Activated T-helper 17 cell treated with anti-CD3 and anti-CD28 coated beads, Interleukin-2, amount 50 U/mL, for 72 hours (primary cell): Measurements from ENCODE around the gene DNAJB1. TPM values are rescaled to one million over a fixed set of nuclear protein-coding genes. Genes with fewer than 3 reads are reported as not detected.
A peak's percentile ranks its signal among the peaks of the same experiment; 100 is the strongest.
"Not testable (repeated sequence)": the region's sequence is repeated elsewhere in the genome, so short reads cannot be mapped to it uniquely, and the experiment has no call there.

Experiments used
- ATAC-seq: fragments of 150-1000 bp; cut with Tn5 transposase; replicated peaks from 2 replicates; pipeline ENCODE4 v1.10.0; 2021; ENCODE audit warnings: mild to moderate bottlenecking, moderate library complexity
- H3K27ac Mint-ChIP-seq: one replicate; pipeline ENCODE4 v1.8.0; 2022; ENCODE audit warnings: mixed read lengths
- H3K27me3 Mint-ChIP-seq: one replicate; pipeline ENCODE4 v1.8.0; 2022; ENCODE audit warnings: mixed read lengths
- H3K36me3 Mint-ChIP-seq: one replicate; pipeline ENCODE4 v1.8.0; 2022; ENCODE audit warnings: low read depth, mild to moderate bottlenecking, mixed read lengths
- H3K4me1 Mint-ChIP-seq: one replicate; pipeline ENCODE4 v1.8.0; 2022; ENCODE audit warnings: mixed read lengths
- H3K4me3 Mint-ChIP-seq: one replicate; pipeline ENCODE4 v1.8.0; 2022; ENCODE audit warnings: mild to moderate bottlenecking, mixed read lengths
- H3K9me3 Mint-ChIP-seq: one replicate; pipeline ENCODE4 v1.8.0; 2022; ENCODE audit warnings: mixed read lengths
- total RNA-seq, 2 donors: library from RNA; stranded (reverse); gene quantifications; one replicate each; pipeline ENCODE4 v1.2.3, GENCODE V29; 2022

DNAJB1 gene
- total RNA-seq, 2 donors from 2014 or later, result 79.4 to 140 TPM

GRCh38 chr19:14517446-14517839 is 754 bp downstream of the DNAJB1 start:
- H3K4me1 Mint-ChIP-seq, result peaks cover 46% of the 10 kb centered on the region
- H3K27me3 Mint-ChIP-seq, result no peaks in the 10 kb centered on the region
- H3K27ac Mint-ChIP-seq, result peak overlapping the region; percentile 92
- H3K4me3 Mint-ChIP-seq, result peak overlapping the region; percentile 99
- ATAC-seq, result no peak
- peaks cover 56% of the 10 kb centered on the region for H3K36me3 Mint-ChIP-seq
- H3K9me3 Mint-ChIP-seq, result no peaks in the 10 kb centered on the region

GRCh38 chr19:14516746-14517438 is 1.3 kb downstream of the DNAJB1 start:
- H3K27ac Mint-ChIP-seq, result peak overlapping the region; percentile 92
- H3K4me3 Mint-ChIP-seq, result peak overlapping the region; percentile 99
- no peaks in the 10 kb centered on the region for H3K9me3 Mint-ChIP-seq
- H3K27me3 Mint-ChIP-seq, result no peaks in the 10 kb centered on the region
- peaks cover 41% of the 10 kb centered on the region for H3K4me1 Mint-ChIP-seq
- H3K36me3 Mint-ChIP-seq, result peaks cover 56% of the 10 kb centered on the region
- no peak for ATAC-seq

- no peak for ATAC-seq
- Mint-ChIP-seq H3K4me3 (peak overlapping the region; percentile 99), H3K27ac (peak overlapping the region; percentile 92), H3K4me1 (peaks cover 40% of the 10 kb centered on the region), H3K27me3 (no peaks in the 10 kb centered on the region), H3K36me3 (peaks cover 56% of the 10 kb centered on the region), H3K9me3 (no peaks in the 10 kb centered on the region)
Observed at GRCh38 chr19:14516048-14516534, 2.1 kb downstream of the DNAJB1 start.

GRCh38 chr19:14515501-14516047 is 2.6 kb downstream of the DNAJB1 start:
- Mint-ChIP-seq H3K27me3 (no peaks in the 10 kb centered on the region), H3K4me1 (peaks cover 43% of the 10 kb centered on the region), H3K9me3 (no peaks in the 10 kb centered on the region), H3K4me3 (peak overlapping the region; percentile 99), H3K27ac (peak overlapping the region; percentile 92), H3K36me3 (peaks cover 56% of the 10 kb centered on the region)
- ATAC-seq, result no peak

GRCh38 chr19:14514215-14514863 is 3.9 kb downstream of the DNAJB1 start:
- Mint-ChIP-seq H3K36me3 (peaks cover 56% of the 10 kb centered on the region), H3K27ac (peak overlapping the region; percentile 92), H3K9me3 (no peaks in the 10 kb centered on the region), H3K27me3 (no peaks in the 10 kb centered on the region), H3K4me1 (peaks cover 37% of the 10 kb centered on the region), H3K4me3 (peak overlapping the region; percentile 99)
- ATAC-seq, result no peak

GRCh38 chr19:14512406-14512961 is 5.7 kb downstream of the DNAJB1 start:
- Mint-ChIP-seq H3K4me3 (no peak overlapping the region), H3K9me3 (no peaks in the 10 kb centered on the region), H3K4me1 (peaks cover 35% of the 10 kb centered on the region), H3K36me3 (peaks cover 45% of the 10 kb centered on the region), H3K27me3 (no peaks in the 10 kb centered on the region), H3K27ac (no peak overlapping the region)
- ATAC-seq, result no peak

GRCh38 chr19:14511229-14511593 is 7.0 kb downstream of the DNAJB1 start:
- Mint-ChIP-seq H3K4me1 (peaks cover 30% of the 10 kb centered on the region), H3K36me3 (peaks cover 32% of the 10 kb centered on the region), H3K27me3 (no peaks in the 10 kb centered on the region), H3K27ac (peak overlapping the region; percentile 66), H3K9me3 (no peaks in the 10 kb centered on the region), H3K4me3 (peak overlapping the region; percentile 44)
- ATAC-seq, result no peak

- peak overlapping the region; percentile 66 for H3K27ac Mint-ChIP-seq
- H3K9me3 Mint-ChIP-seq, result no peaks in the 10 kb centered on the region
- H3K4me1 Mint-ChIP-seq, result peaks cover 28% of the 10 kb centered on the region
- peaks cover 26% of the 10 kb centered on the region for H3K36me3 Mint-ChIP-seq
- peak overlapping the region; percentile 44 for H3K4me3 Mint-ChIP-seq
- no peaks in the 10 kb centered on the region for H3K27me3 Mint-ChIP-seq
- ATAC-seq, result peak; percentile 54
Observed at GRCh38 chr19:14510311-14511228, 7.6 kb downstream of the DNAJB1 start.

GRCh38 chr19:14507704-14508542 is 10.3 kb downstream of the DNAJB1 start:
- H3K9me3 Mint-ChIP-seq, result no peaks in the 10 kb centered on the region
- no peaks in the 10 kb centered on the region for H3K27me3 Mint-ChIP-seq
- no peak for ATAC-seq
- peak overlapping the region; percentile 46 for H3K4me3 Mint-ChIP-seq
- H3K4me1 Mint-ChIP-seq, result peaks cover 25% of the 10 kb centered on the region
- H3K27ac Mint-ChIP-seq, result peak overlapping the region; percentile 66
- H3K36me3 Mint-ChIP-seq, result no peaks in the 10 kb centered on the region

- Mint-ChIP-seq H3K36me3 (no peaks in the 10 kb centered on the region), H3K27ac (peak overlapping the region; percentile 70), H3K27me3 (no peaks in the 10 kb centered on the region), H3K4me1 (peaks cover 18% of the 10 kb centered on the region), H3K9me3 (no peaks in the 10 kb centered on the region), H3K4me3 (peak overlapping the region; percentile 46)
- peak; percentile 83 for ATAC-seq
Observed at GRCh38 chr19:14505488-14506239, 12.5 kb downstream of the DNAJB1 start.

- not testable (repeated sequence) for H3K9me3 Mint-ChIP-seq, ATAC-seq, H3K4me3 Mint-ChIP-seq, H3K36me3 Mint-ChIP-seq, H3K27ac Mint-ChIP-seq, H3K27me3 Mint-ChIP-seq
- H3K4me1 Mint-ChIP-seq, result peaks cover 18% of the 10 kb centered on the region
Observed at GRCh38 chr19:14504575-14504974, 13.6 kb downstream of the DNAJB1 start.

GRCh38 chr19:14503285-14503684 is 14.9 kb downstream of the DNAJB1 start:
- Mint-ChIP-seq H3K27ac (peak overlapping the region; percentile 23), H3K4me3 (no peak overlapping the region), H3K9me3 (no peaks in the 10 kb centered on the region), H3K36me3 (no peaks in the 10 kb centered on the region), H3K27me3 (no peaks in the 10 kb centered on the region), H3K4me1 (peaks cover 18% of the 10 kb centered on the region)
- no peak for ATAC-seq
